GM19193 (cell line): Measurements from ENCODE around the gene NEU3.

ENCODE experiments used
- POLR2A ChIP-seq: IDR thresholded peaks from 4 replicates; pipeline ENCODE4 v1.6.1; 2011; ENCODE audit not compliant: insufficient read depth, insufficient read length; ENCODE audit errors: extremely low read depth

Gene NEU3

DNA sequence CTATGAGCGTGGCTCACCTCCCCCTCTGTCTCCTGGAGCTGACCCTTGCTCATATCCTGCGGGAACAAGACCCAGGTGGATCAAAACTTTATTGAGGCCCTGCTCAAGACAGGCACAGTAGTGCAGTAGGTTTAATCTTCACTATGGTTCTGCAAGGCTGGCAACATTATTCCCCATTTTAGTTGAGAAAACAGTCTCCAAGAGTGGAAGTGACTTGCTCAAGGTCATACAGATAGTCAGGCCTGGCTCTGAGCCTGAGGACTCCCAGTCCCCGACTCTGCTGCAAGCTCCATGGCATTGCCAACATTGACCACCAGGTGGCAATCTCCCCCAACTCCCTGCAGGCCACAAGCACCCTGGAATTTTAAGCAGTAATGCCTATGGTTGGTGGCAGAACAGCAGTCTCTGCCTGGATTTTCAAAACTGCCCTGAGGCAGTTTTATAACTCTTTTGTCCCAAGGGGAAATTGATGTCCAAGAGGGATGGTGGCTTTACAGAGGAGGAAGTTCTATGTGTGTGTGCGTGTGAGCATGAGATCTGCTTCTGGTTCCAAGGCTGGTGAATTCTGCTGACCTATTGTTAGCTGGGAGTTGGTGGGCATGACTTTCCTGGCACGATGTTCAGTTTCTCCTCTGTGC is 34.1 kb downstream of the NEU3 start:
- TF ChIP-seq POLR2A, result no peak

DNA sequence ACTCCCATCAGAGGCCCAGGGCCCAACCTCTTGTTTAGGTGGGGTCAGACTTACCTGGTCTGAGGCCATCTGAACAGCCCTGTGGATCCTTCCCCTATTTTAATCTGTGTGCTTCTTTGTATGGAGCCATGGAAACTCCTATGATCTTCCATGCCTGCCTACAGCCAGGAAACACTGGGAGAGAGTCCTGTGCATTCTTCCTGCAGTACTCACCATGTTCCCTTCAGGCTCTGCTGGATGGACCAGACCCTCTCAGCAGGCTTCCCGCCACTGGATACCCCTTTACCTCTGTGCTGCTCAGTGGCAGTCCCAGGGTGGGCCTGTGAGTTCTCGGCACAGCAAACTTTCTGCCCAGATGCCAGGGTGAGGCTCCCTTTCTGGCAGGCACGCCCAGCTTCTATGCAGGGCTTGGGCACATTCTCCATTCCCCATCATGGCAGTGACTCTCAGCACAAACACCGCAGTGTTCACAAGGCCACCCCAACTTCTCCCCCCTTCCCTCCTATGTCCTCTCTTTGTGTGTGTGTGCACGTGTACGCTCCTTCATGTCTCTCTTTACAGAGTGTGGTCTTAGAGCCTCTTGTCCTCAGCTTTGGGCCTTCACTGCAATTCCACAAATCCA is 34.8 kb downstream of the NEU3 start:
- TF ChIP-seq POLR2A, result no peak

DNA sequence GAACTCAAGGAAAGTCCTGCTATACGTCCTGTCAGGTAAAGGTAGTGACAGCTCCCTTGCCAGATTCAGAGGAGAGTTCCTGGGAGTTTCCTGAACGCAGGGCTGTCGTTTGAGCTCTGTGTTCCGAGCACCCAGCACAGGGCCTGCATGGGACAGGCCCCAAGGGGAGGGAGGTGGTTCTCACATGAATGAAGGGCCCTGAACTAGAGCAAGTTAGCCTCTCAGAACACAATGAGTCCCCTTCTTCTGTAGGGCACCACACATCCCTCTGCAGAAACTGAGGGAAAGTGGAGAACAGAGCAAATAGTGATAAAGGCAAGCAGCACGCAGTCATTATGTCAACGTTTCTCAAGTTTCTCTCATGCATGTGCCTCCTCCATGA is 35.3 kb downstream of the NEU3 start:
- no peak for TF ChIP-seq POLR2A

DNA sequence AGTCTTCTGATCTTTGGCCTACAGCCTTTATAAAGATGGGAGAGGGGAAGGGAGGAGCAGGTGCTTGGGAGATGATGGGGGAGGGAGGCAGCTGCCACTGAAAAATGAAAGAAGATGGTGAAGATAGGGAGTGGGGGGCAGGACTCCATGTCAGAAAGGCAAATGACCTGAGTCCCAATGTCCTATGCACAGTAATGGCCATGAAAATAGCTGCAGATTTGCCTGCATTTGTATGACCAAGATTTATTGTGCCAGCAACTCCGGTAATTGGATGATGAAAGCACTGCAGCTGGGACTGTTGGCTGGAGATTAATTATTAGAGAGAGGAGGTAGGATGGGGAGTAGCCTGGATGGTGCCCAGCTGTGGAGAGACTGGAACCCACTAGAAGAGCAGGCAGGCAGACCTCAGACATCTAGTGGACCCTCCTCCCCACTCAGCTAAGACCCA is 36.1 kb downstream of the NEU3 start:
- no peak for TF ChIP-seq POLR2A

DNA sequence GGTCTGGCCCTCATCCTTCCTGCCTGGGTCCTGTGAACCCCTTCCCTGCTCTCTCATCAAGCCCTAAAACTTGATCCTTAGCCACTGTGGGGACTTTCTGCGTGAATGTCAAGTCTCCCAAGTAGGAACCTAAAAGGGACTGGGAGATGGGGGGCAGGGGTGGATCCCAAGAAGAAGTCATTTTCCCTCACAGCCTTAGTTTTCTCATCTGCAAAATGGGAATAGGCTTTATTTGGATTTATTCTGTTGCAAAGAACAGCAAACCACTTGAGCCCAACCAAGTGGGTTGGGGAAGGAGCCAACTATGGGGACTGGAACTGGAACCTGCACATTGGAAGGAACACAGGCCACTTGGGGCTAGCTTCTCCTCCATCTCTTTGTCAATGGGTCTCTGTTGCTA is 36.8 kb downstream of the NEU3 start:
- no peak for TF ChIP-seq POLR2A

DNA sequence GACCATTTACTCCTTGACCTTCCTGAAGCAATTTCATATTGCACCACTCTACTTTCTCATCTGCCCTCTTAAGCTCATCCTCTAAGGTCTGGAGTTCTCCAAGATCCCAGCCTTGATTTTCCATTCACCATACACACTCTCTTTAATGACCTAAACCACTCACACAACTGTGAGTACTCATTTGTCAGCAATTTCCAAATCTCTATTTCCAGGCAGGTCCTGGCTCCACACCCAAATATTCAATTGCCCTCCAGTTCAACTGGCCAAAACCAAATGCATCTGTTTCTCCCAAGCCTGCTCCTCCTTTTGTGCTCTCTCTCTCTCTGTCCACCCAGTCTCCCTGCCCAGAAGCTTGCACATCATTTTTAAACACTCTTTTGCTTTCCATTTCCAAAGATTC is 39.6 kb downstream of the NEU3 start:
- TF ChIP-seq POLR2A, result no peak

DNA sequence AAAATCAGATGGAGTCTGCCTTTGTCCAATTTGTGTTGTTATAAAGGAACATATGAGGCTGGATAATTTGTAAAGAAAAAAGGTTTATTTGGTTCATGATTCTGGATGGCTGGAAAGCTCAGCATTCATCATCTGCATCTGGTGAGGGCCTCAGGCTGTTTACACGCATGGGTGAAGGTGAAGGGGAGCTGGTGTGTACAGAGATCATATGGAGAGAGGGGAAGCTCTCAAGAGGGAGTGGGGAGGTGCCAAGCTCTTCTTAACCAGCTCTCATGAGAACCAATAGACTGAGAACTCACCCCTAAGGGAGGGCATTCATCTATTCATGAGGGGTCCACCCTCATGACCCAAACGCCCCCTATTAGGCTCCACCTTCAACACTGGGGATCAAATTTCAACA is 40.0 kb downstream of the NEU3 start:
- no peak for TF ChIP-seq POLR2A

DNA sequence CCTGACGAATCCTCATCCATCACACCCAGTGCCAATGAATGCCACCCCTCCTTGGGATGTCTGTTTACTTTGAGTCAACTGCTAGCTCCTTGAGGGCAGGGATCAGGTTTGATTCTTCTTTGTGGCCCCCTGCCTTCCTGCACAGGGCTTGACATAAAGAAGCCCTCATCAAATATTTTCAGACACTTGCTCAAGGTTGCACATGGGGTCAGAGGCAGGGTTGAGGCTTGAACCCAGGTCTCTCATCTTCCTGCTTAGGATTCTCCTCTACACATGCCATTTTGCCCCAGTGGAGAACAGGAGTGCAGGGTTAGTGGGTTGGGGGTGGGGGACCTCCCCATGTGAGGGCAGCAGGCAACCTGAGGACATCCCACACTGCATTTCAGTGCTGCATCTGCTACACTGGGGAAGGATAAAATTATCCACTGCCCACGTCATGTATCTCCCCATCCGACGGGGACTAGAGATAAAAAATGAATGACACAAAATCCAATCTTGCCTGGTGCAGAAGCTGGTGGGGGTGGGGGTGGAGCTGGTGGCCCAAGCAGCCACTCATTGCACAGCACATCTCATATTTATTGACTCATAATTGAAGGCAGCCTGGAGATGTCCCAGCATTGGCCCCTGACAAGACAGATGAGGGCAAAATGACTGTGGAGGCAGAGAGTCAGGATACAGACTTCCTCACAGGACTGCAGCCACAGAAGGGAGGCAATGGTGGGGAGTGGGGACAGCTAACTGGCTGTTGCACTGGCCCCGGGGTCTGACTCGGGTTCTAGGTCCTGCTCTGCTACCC is 41.3 kb downstream of the NEU3 start:
- TF ChIP-seq POLR2A, result no peak

DNA sequence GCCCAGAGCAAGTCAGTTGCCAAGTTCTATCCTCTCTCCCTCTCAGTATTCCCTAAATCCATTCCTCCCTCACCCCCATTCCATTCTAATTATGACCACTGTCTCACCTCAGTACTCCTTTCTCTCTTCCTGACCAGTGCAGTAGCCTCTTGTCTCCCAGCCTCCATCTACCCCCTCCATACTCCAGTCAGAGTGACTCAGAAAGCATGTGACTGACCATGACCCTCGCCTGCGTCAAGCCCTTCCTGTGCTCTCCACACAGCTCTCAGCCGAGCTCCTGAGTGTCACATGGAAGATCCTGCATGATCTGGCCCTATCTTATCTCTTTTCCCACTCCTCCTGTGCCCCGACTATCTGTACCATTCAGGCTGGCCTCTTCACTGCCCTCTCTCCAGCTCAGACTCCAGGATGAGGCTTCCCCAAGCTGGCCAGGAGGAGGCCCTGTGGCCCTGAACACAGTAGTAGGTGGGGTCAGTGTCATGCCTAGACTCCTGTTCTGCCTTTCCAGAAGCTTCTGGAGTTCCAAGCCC is 42.6 kb downstream of the NEU3 start:
- TF ChIP-seq POLR2A, result no peak

DNA sequence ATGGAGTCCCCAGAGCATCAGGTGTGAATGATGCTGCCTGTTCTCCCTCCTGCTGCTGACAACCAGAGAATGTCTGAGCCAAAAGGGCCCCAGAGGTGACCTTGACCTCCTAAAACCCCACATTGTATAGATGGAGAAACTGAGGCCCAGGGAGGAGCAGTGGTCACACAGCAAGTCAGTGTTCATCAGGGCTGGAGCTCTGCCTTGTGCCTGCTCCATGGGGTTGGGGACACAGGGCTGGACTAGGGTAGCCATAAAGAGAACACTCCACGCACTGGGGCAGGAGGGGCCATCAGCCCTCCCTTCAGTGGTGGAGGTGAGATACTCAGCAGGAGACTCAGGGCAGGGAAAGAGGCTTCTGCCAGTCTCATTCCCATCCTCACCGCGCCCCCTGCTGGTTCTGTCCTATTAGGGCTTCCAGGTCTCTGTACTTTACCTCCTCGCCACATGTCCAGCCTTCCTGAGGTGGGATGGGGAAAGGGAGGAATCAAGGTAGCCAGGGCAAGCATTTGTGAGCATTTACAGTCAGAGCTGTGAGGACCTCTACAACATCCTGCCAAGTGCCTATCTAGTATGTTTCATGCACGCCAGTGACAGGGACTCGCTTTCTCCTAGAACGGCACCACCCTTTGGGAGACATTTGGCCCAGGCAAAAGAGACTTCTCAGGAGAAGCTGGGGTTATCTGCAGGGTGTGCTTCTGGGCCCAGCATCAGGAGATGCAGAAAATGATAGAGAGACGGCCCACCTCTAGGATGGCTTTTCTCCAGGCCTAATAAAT is 43.2 kb downstream of the NEU3 start:
- TF ChIP-seq POLR2A, result no peak

DNA sequence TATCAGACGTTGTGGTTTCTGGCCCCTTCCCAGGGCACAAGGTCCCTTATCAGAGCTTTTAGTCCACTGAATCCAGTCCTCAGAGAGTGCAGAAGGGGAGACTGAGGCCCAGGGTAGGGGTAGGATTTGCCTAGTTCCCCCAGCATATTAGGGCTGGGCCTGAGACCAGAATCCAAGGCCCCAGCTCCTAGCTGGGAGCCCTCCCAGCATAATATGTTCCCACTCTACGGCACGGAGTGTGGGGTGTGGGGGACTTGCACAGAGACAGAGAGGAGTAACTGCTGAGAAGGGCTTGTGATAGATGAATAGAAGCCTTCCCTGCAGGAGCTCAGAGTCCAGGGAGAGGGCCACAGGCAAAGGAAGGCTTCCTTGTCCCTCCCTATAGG is 43.8 kb downstream of the NEU3 start:
- TF ChIP-seq POLR2A, result no peak

DNA sequence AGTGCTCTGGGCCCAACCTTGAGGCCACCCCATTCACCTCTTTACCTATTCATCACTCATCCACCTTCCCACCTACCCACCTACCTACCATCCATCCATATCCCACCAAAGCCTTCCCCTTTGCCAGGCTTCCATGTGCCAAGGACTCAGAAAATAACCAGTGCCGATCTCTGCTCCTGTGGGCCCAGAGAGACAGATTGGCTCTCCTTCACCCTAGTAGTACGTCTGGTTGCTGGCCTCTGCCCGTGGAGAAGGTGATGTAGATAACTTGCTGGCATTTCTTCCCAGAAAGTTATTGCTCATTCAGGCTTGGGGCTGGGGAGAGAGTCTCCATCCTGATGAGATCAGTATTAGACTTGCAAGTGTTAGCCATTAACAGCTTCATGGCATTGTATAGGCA is 45.2 kb downstream of the NEU3 start:
- TF ChIP-seq POLR2A, result no peak

DNA sequence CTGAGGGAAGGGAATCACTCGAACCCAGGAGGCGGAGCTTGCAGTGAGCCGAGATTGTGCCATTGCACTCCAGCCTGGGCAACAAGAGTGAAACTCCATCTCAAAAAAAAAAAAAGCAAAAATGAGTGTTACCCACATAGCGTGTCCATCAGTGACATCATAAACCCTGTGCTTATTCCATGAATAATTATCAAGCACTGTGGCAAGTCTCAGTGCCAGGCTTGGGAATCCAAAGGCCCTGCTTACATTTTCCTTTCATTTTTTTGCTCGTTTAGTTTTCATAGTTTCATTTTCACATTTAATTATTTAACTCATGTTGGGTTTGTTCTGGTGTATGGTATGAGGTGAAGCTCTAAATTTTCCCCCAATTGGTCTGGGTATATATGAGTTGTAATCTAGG is 46.5 kb downstream of the NEU3 start:
- no peak for TF ChIP-seq POLR2A

DNA sequence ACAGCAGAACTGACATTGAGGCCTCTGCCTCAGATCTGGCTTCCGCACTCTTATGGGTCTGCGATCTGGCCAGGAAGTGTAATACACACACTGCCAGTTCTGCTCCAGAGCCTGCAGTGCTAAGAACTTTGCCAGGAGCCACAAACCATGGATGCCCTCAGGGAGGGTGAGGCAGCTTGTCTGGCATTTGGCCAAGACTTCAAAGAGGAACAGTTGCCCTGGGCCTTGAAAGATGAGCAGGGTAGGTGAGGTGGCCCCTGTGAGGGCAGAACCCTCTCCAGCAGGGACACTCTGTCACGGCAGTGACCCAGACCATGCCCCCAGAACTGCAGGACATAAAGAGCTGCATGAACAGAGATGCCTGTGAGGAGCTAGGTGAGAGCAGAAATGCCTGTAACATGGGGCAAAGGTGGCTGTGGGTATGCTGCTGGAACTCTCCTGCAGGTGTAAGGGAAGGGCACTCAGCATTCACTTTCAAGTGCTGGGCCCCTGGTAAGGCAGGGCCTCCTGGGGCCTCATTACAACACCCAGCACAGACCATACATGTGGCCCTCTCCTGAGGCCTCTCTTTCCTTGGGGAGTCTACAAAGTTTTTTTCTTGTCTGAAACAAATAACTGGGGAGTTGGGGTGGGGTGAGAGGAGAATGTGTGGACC is 47.3 kb downstream of the NEU3 start:
- TF ChIP-seq POLR2A, result no peak

DNA sequence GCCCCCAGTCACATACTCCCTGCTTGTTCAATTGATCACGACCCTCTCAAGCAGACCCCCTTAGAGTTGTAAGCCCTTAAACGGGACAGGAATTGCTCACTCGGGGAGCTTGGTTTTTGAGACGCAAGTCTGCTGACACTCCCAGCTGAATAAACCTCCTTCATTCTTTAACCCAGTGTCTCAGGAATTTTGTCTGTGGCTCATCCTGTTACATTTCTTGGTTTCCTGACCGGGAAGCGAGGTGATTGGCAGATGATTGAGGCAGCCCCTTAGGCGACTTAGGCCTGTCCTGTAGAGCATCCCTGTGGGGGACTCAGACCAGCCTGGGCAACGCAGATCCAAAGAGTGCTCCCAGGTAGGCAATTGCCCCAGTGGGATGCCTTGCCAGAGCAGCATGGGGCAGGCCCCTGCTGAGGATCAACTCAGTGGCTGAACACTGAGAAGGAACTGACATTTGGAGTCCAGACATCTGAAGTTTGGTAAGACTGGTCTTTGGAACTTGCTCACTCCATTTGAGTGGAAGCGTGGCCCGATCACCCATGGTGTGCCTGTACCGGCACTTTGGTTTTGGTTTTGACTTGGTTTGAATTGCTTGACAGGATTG is 51.5 kb downstream of the NEU3 start:
- TF ChIP-seq POLR2A, result no peak

DNA sequence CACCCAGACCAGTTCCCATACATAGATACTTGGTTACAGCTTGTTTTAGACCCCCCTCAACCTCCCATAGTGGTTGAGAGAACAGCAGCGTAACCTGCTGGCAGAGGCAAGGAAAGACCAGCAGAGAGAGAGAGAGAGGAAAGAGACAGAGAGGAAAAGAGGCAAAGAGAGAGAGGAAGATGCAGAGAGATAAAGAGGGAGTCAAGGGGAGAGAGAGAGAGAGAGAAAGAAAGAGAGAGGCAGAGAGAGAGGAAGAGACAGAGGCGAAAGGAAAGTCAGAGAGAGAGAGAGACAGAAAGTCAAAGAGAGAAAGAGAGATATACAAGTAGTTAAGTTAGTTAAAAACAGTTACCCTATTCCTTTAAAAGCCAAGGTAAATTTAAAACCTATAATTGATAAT is 52.5 kb downstream of the NEU3 start:
- no peak for TF ChIP-seq POLR2A
